GM18867 (cell line): Measurements from ENCODE around the gene BLZF1.
A peak's percentile ranks its signal among the peaks of the same experiment; 100 is the strongest.
"Not testable (repeated sequence)": the region's sequence is repeated elsewhere in the genome, so short reads cannot be mapped to it uniquely, and the experiment has no call there.

ENCODE experiments used
- ATAC-seq: cut with Tn5 transposase; IDR thresholded peaks from one replicate; pipeline ENCODE4 v1.9.1; 2021; ENCODE audit warnings: mild to moderate bottlenecking, moderate library complexity; ENCODE audit not compliant: unreplicated experiment

The BLZF1 gene

DNA sequence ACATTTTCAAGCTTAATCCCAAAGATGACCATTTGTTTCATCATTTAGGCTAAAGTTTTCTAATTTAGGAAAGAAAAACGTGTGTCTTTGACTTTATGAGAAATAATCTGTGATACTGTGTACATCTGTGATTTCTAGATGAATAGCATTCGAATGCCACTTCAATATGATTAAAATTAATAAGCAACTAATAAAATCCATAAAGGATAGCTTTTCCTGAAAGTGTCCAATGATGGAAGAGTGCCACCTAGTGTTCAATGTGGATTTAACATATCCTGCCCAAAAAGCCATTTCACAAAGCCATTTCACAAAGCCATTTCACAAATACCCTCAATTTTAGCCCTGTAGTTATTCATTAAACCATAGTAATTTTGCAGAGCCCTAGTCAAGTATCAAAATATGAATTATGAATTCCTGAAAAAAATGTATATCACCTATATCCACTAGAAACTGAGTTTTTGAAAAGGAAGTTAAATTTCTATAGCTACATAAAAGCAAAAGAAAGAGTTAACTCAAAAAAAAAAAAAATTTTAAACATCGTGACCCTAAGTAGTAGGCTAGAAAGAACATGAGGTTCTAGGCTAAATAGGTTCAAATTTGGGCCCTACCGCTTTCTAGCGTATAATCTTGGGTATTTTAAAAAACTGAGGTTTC lies 19.5 kb upstream of the BLZF1 start:
- ATAC-seq: no peak

- no peak for ATAC-seq
Observed at GRCh38 chr1:169360415-169360814, 7.6 kb upstream of the BLZF1 start.

- ATAC-seq: no peak
Observed at GRCh38 chr1:169361281-169361680, 6.7 kb upstream of the BLZF1 start.

- ATAC-seq: peak; percentile 31
Observed at GRCh38 chr1:169363046-169363730, 4.8 kb upstream of the BLZF1 start.

GRCh38 chr1:169364948-169365347 lies 3.0 kb upstream of the BLZF1 start:
- ATAC-seq: no peak

DNA sequence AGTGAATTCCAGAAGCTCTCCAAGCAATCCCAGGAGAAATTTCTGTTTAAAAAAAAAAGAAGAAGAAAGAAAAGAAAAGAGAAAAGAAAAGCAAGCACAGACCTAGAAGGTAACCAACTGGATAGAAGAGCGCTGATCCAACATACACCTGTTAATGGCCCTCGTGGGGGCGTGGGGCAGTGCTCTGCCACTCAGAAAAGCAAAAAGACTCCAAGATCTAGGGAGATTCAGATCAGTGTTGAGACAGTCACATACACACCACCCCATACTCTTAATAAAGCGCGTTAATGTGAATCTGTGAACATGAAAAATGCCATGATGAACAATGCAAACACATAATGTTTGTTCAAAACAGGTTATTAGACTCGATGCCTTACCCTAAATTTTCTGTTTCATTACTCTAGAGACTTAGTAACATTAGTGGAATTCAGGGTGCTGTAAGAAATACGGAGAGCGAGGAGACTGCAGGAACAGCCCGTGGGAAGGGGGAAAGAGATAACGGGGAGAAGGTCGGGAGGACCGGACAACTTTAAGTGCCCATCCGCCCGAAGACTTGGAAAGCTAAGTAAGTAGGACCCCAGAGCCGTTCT lies 804 bp upstream of the BLZF1 start:
- ATAC-seq: no peak

- ATAC-seq: no peak
Observed at GRCh38 chr1:169368406-169368769, 393 bp downstream of the BLZF1 start.

DNA sequence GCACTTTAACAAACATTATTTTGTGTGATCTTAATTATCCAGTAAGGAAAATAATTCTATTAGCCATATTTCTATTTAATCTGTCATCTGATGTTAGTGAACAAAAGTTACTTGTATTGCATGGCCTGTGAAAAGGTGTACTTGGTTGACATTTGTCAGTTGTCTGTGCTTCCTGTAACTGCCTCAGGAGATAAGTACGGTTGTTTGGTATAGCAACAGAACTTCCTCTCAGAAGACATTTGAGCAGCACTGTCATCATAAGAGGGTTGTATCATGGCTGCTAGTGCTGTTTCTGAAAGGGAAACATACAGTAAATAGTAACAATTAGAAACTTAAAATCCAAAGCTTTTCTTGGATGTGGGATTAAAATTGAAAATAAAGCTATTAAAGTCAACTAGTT lies 3.4 kb downstream of the BLZF1 start:
- ATAC-seq: no peak

DNA sequence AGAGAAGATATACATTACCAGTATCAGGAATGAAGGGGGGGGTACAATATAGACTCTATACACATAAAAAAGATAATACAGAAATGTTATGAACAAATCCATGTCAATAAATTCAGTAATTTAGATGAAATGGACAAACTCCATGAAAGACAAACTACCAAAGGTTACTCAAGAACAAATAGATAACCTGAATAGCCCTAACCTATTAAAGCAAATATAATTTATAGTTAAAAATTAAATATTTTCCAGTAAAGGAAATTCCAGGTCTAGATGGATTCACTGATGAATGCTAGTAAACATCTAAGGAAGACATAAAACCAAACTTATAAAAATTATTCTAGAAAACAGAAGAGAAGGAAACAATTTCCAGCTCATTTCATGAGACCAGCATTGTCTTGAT lies 13.2 kb downstream of the BLZF1 start:
- no peak for ATAC-seq

DNA sequence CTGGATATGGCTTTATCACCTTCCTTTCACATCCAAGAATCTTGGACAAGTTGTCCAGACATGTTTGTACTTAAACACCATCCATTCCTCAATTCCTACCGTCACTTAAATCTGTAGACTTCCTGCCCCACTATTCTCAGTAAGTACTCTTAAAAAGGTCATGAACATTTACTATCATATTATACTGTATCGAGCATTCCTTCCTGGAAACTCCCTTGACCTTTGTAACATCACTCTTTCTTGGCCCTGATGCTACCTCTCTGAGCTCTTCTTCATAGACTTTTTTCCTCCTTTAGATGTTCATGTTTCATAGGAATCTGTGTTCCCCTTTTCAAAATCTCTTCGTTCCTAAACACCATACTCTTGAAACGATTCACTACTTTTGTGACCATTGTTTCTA lies 15.5 kb downstream of the BLZF1 start:
- no peak for ATAC-seq

DNA sequence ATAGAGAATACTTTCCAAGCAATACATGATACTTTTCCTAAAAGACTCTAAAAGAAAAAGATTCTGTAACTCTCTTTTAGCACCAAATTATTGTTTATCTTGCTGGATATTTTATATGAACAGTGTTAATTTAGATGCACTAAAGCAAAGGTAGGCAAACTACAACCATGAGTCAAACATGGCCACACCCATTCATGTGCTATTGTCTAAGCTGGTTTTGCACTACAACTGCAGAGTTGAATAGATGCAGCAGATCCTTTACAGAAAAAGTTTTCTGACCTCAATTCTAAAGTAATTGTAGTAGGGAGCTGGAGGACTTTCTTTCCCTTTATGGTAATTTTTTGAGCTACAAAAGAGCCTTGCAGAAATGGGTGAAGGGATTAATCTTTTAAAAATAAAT lies 19.4 kb downstream of the BLZF1 start:
- no peak for ATAC-seq

DNA sequence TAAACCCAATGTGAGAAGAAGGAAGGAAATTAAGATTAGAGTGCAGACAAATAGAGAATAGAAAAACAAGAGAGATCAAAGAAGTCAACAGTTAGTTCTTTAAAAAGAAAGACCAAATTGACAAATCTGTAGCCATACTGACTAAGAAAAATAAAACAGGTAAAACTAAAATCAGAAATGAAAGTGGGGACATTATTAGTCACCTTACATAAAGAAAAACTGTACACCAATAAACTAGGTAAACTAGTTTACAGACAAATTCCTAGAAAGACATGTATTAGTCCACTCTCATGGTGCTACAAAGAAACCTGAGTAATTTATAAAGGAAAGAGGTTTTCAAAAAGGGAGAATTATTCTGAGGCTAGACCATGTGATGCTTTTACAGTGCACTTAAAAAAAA lies 22.3 kb downstream of the BLZF1 start:
- peak; percentile 85 for ATAC-seq

- ATAC-seq: no peak
Observed at GRCh38 chr1:169392406-169392805, 24.4 kb downstream of the BLZF1 start.

DNA sequence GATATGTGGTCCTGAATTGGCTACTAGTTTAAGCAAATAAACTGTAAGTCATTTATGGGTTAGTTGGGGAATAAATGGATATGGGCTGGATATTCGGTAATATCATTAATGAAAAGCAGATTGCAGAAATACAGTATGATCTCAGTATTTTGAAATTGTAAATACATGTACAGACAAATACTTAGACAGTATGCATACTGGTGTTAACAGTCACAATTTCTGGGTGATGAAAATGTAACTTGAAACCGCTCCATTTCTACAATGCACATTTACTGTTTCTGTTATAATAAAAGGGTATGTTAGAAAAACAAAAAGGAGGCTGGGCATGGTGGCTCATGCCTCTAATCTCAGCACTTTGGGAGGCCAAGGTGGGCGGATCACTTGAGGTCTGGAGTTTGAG lies 28.0 kb downstream of the BLZF1 start:
- no peak for ATAC-seq

DNA sequence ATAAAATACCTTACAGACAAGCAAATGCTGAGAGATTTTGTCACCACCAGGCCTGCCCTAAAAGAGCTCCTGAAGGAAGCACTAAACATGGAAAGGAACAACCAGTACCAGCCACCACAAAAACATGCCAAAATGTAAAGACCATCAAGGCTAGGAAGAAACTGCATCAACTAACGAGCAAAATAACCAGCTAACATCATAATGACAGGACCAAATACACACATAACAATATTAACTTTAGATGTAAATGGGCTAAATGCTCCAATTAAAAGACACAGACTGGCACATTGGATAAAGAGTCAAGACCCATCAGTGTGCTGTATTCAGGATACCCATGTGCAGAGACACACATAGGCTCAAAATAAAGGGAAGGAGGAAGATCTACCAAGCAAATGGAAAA lies 34.6 kb downstream of the BLZF1 start:
- ATAC-seq: not testable (repeated sequence)

- ATAC-seq: not testable (repeated sequence)
Observed at GRCh38 chr1:169408340-169408739, 40.3 kb downstream of the BLZF1 start.

- ATAC-seq: no peak
Observed at GRCh38 chr1:169414952-169415351, 47.0 kb downstream of the BLZF1 start.

DNA sequence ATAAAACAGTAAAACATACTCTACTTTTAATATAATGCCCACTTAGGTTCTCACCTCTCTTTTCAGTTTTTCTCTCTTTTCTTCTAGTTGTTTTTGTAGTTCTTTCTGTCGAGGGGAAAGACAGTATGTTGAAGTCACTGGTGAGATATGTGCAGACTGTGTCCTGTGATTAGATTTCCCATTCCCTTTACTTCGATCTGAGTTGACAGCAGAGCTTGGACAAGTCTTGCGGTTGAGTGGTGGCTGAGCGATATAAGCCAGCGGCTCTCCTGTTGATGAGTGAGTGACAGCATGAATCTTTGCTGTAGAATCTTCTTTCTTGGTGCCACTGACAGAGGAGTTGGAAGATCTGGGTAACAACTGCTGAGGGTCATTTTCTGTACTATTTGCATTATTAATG lies 53.3 kb downstream of the BLZF1 start:
- ATAC-seq: no peak

DNA sequence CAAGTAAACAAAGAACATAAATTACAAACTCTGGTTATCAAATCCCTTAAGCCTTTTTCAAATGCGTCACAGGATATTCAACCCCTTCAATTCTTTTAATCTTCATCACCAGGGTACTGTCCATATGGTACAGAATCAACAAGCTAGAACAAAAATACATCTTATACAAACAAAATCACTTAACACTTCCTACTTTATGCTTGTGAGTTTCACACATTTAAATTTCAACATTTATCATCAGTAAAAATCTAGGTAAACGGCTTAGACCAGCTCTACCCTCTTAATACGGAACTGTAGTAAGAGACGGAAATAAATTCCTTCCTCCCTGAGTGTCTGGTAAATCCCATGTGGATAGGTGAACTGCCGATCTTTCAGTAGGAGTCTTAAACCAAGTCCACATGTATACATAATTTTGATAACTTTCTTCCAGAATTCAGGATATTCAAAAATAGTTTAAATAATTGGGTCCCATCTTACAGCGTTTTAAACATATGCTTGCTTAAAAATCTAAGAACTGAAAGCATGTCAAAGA lies 58.2 kb downstream of the BLZF1 start:
- ATAC-seq: no peak

DNA sequence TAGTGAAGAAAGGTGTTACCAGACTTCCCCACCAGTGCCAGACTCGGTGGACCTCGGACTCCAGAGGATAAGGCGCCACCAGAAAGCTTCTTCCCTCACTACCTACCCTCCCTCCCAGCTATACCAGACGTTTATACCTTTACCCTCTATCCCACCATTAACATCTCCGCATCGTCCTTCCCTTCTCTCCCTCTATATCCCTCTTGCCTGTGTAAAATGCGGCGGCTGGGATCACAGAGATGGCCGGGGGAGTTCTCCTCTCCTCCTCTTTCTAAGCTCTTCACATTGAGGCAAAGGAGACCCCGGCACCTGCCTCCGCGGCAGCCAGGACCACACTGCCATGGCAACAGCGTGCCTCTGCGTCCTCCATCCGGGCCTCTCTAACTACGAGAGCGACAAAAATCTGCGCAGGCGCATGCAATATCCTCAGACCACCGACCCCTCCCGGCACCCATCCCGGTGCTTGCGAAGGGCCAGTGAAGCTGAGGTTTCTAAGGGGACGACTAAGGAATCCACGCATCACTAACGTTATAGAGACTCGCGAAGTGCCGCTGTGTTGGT lies 59.2 kb downstream of the BLZF1 start, which contains the start of gene CCDC181:
TSS of gene CCDC181 (minus strand) at position 394 of the 561 bp plus-strand sequence. CDS start 2,547 bp downstream, outside the sequence.
- peak; percentile 67 for ATAC-seq
